CD4-positive, alpha-beta T cell treated with Interleukin-17A for 4 hours (primary cell): Measurements from ENCODE around the gene FLYWCH1.

ENCODE experiments used
- DNase-seq: peaks from one replicate; pipeline ENCODE4 v3.0.0-alpha.2; 2020; ENCODE audit warnings: mixed read lengths

The FLYWCH1 gene

GRCh38 chr16:2955438-2955778 lies 43.7 kb downstream of the FLYWCH1 start:
- no peak for DNase-seq

- DNase-seq = no peak
These were observed 44.2 kb downstream of the FLYWCH1 start for GRCh38 chr16:2955779-2956578.

- DNase-seq = no peak
These were observed 44.8 kb downstream of the FLYWCH1 start for GRCh38 chr16:2956579-2956956.

GRCh38 chr16:2959206-2959605 lies 47.5 kb downstream of the FLYWCH1 start:
- DNase-seq = no peak

- DNase-seq = no peak
These were observed 48.7 kb downstream of the FLYWCH1 start for GRCh38 chr16:2960183-2961010.

GRCh38 chr16:2962334-2963073 lies 50.8 kb downstream of the FLYWCH1 start:
- DNase-seq = no peak

GRCh38 chr16:2963074-2963722 lies 51.5 kb downstream of the FLYWCH1 start:
- DNase-seq = no peak

- peak; percentile 44 for DNase-seq
These were observed 52.2 kb downstream of the FLYWCH1 start, which contains the start of gene KREMEN2 for GRCh38 chr16:2963723-2964474. Gene KREMEN2, plus strand, starts transcription at chr16:2964275. Its CDS starts 246 bp downstream, at chr16:2964521.

- DNase-seq = peak; percentile 73
These were observed 53.0 kb downstream of the FLYWCH1 start for GRCh38 chr16:2964475-2965336.

- no peak for DNase-seq
These were observed 54.5 kb downstream of the FLYWCH1 start for GRCh38 chr16:2966043-2966807.

- peak; percentile 14 for DNase-seq
These were observed 55.1 kb downstream of the FLYWCH1 start for GRCh38 chr16:2966808-2967191.

- DNase-seq = no peak
These were observed 55.5 kb downstream of the FLYWCH1 start for GRCh38 chr16:2967211-2967631.

- no peak for DNase-seq
These were observed 56.0 kb downstream of the FLYWCH1 start for GRCh38 chr16:2967721-2968161.

- DNase-seq = no peak
These were observed 56.6 kb downstream of the FLYWCH1 start for GRCh38 chr16:2968368-2968737.

GRCh38 chr16:2968738-2969544 lies 57.2 kb downstream of the FLYWCH1 start, which contains the start of gene PAQR4:
Gene PAQR4, plus strand, starts transcription at chr16:2969348. Its CDS starts 327 bp downstream, at chr16:2969675.
- peak; percentile 83 for DNase-seq

GRCh38 chr16:2969545-2970521 lies 58.1 kb downstream of the FLYWCH1 start:
- DNase-seq = peak; percentile 68

- no peak for DNase-seq
These were observed 58.8 kb downstream of the FLYWCH1 start for GRCh38 chr16:2970563-2970962.
